ENCODE results near the gene ADGRB3. TPM values are rescaled to one million over a fixed set of nuclear protein-coding genes. Genes with fewer than 3 reads are reported as not detected.
"Not testable (repeated sequence)": the region's sequence is repeated elsewhere in the genome, so short reads cannot be mapped to it uniquely, and the experiment has no call there.

ADGRB3 gene
- total and polyA plus RNA-seq, 8 donors: 0.04 to 0.34 (median 0.21) TPM

- no peak overlapping the region for H3K4me3 ChIP-seq
- no peak overlapping the region for H3K27ac ChIP-seq
- DNase-seq (no peak), ATAC-seq (no peak), FAIRE-seq (no peak)
- intact Hi-C loops (cut with DNase I): no loop called here
- H3K27me3 ChIP-seq: peaks cover 0 to 4% (median 0%) of the 10 kb centered on the region in 4 donors
- H3K4me1 ChIP-seq: no peaks in the 10 kb centered on the region
- H3K9me3 ChIP-seq: peaks cover 0 to 2% (median 0%) of the 10 kb centered on the region in 4 donors
- 44 to 56% methylated on average over 3 of the region's 3 CpGs for WGBS, 2 donors
- H3K36me3 ChIP-seq: no peaks in the 10 kb centered on the region
- TF ChIP-seq CTCF (IDR thresholded peaks at IDR 0.05): no peak
These were observed 22.5 kb downstream of the ADGRB3 start for GRCh38 chr6:68657374-68658139.

- Histone ChIP-seq H3K27me3 (peaks cover 0 to 10% (median 0%) of the 10 kb centered on the region in 4 donors), H3K4me1 (no peaks in the 10 kb centered on the region), H3K9me3 (peaks cover 0 to 2% (median 0%) of the 10 kb centered on the region in 4 donors), H3K4me3 (no peak overlapping the region), H3K27ac (no peak overlapping the region), H3K36me3 (no peaks in the 10 kb centered on the region)
- 23 to 27% methylated on average over 2 of the region's 2 CpGs for WGBS, 2 donors
- ATAC-seq: no peak
- TF ChIP-seq CTCF (IDR thresholded peaks at IDR 0.05): no peak
- no peak for DNase-seq
- FAIRE-seq: no peak
- intact Hi-C loops (cut with DNase I): no loop called here
These were observed 23.3 kb downstream of the ADGRB3 start for GRCh38 chr6:68658338-68658737.

- ATAC-seq (no peak), FAIRE-seq (no peak), DNase-seq (no peak)
- no peak overlapping the region for H3K27ac ChIP-seq
- no peak for TF ChIP-seq CTCF (IDR thresholded peaks at IDR 0.05)
- H3K9me3 ChIP-seq: no peaks in the 10 kb centered on the region
- peaks cover 0 to 3% (median 0%) of the 10 kb centered on the region in 4 donors for H3K27me3 ChIP-seq
- H3K4me3 ChIP-seq: no peak overlapping the region
- intact Hi-C loops (cut with DNase I): no loop called here
- H3K36me3 ChIP-seq: no peaks in the 10 kb centered on the region
- H3K4me1 ChIP-seq: no peaks in the 10 kb centered on the region
These were observed 38.2 kb downstream of the ADGRB3 start for GRCh38 chr6:68673255-68673654.

- no peaks in the 10 kb centered on the region for H3K36me3 ChIP-seq
- H3K27me3 ChIP-seq: peaks cover 0 to 3% (median 0%) of the 10 kb centered on the region in 4 donors
- no peak for TF ChIP-seq CTCF (IDR thresholded peaks at IDR 0.05)
- H3K27ac ChIP-seq: no peak overlapping the region
- ATAC-seq: no peak
- WGBS, 2 donors: 74 to 83% methylated on average over 4 of the region's 4 CpGs
- no peaks in the 10 kb centered on the region for H3K4me1 ChIP-seq
- intact Hi-C loops (cut with DNase I): no loop called here
- no peak for FAIRE-seq
- DNase-seq: no peak
- no peaks in the 10 kb centered on the region for H3K9me3 ChIP-seq
- no peak overlapping the region for H3K4me3 ChIP-seq
These were observed 40.5 kb downstream of the ADGRB3 start for GRCh38 chr6:68675548-68675947.

- DNase-seq; H3K27me3 ChIP-seq; H3K4me3 ChIP-seq; FAIRE-seq; ATAC-seq; H3K9me3 ChIP-seq; H3K36me3 ChIP-seq; intact Hi-C loops (cut with DNase I); H3K27ac ChIP-seq; H3K4me1 ChIP-seq: not testable (repeated sequence)
- 80 to 87% methylated on average over 16 of the region's 16 CpGs for WGBS, 2 donors
These were observed 41.0 kb downstream of the ADGRB3 start for GRCh38 chr6:68676094-68676493.

Measured in pancreas (tissue), 10 donors.